Pancreas (tissue), 10 donors: ENCODE data around the gene BNIP2. TPM values are rescaled to one million over a fixed set of nuclear protein-coding genes. Genes with fewer than 3 reads are reported as not detected.

Experiments
- ATAC-seq, 4 donors: fragments of 200-7000 bp; cut with Tn5 transposase; one replicate each; pipeline versions ENCODE4 v1.8.0 to v1.9.1; 2020; ENCODE audit warnings: mild to moderate bottlenecking in 4 of 4, moderate library complexity in 4 of 4
- DNase-seq, 6 donors: peaks; one replicate each; pipeline ENCODE4 v3.0.0-alpha.2; 2020
- FAIRE-seq: peaks from 2 replicates; lab custom pipeline; 2012; peaks lifted over from hg19 to GRCh38; lab: Jason Lieb, UNC
- H3K27ac ChIP-seq, 4 donors: fragments of 200-600 bp; sonication (generic); 1 replicate in 3 of 4; 2 replicates in 1 of 4; pipeline versions ENCODE4 v1.5.0 to v1.8.0; 2020
- H3K27me3 ChIP-seq, 4 donors: fragments of 200-600 bp; one replicate each; pipeline ENCODE4 v1.8.0; 2021
- H3K36me3 ChIP-seq, 3 donors: fragments of 200-600 bp; sonication (generic) in 1 of 3; one replicate each; pipeline versions ENCODE4 v1.5.0 to v1.8.0; 2020 to 2021
- H3K4me1 ChIP-seq, 3 donors: fragments of 200-600 bp; one replicate each; pipeline ENCODE4 v1.8.0; 2021
- H3K4me3 ChIP-seq, 4 donors: fragments of 200-600 bp; sonication (generic) in 2 of 4; one replicate each; pipeline versions ENCODE4 v1.5.0 to v1.8.0; 2020 to 2021
- H3K9me3 ChIP-seq, 4 donors: fragments of 200-600 bp; one replicate each; pipeline ENCODE4 v1.8.0; 2021
- WGBS, 2 donors: extraction: QIAGEN DNeasy Blood & Tissue Kit; methylation state at CpG; one replicate each; pipeline ENCODE4 v1.1.7; 2013; 5-methylcytosine and 5-hydroxymethylcytosine counted together
- intact Hi-C, 3 donors: fragments of 100-400 bp; cut with DNase I; formaldehyde crosslinking; loops; one replicate each; pipeline versions ENCODE4 v1.11.1 to v1.14.2; 2022
- polyA plus RNA-seq, 2 donors: library from polyadenylated mRNA; stranded (reverse); fragments of 200-250 nt; gene quantifications; one replicate each; pipeline ENCODE4 v1.2.3, GENCODE V29; 2013
- total RNA-seq, 6 donors: library from RNA; stranded (reverse); fragmentation: NEBNext Ultra II Directional in 4 of 6; extraction: Animal tissue kit (Norgen Biotek cat#: 25700) in 4 of 6; gene quantifications; one replicate each; pipeline versions ENCODE4 v1.2.1 to v1.2.4, GENCODE V29; 2021 to 2023
- TF ChIP-seq, protein P1 (sequence below), 4 donors: fragments of 200-600 bp; sonication (generic) in 3 of 4; IDR thresholded peaks; one replicate each; pipeline versions ENCODE4 v1.5.0 to v1.8.0; 2021; ENCODE audit warnings: antibody characterized with exemption in 4 of 4
- donor health status: healthy with polysubstance abuse.
- donor health status: DM: no; HTN: no; CAD: no; lungs with moderate emphysema.
- donor health status: DM: no; HTN: no; CAD: no.
- donor health status: control.
- donor health status: control.
- donor health status: Bipolar disorder and iron deficiency.
- donor health status: DM: yes; HTN: yes; CAD: no.
- donor health status: DM: no; HTN: no; CAD: no.
- donor health status: DM: no; HTN: no; CAD: no.
- donor health status: DM: yes; HTN: yes; CAD: no.

Gene BNIP2
- total and polyA plus RNA-seq, 8 donors: 15.7 to 46.9 (median 23.2) TPM

DNA sequence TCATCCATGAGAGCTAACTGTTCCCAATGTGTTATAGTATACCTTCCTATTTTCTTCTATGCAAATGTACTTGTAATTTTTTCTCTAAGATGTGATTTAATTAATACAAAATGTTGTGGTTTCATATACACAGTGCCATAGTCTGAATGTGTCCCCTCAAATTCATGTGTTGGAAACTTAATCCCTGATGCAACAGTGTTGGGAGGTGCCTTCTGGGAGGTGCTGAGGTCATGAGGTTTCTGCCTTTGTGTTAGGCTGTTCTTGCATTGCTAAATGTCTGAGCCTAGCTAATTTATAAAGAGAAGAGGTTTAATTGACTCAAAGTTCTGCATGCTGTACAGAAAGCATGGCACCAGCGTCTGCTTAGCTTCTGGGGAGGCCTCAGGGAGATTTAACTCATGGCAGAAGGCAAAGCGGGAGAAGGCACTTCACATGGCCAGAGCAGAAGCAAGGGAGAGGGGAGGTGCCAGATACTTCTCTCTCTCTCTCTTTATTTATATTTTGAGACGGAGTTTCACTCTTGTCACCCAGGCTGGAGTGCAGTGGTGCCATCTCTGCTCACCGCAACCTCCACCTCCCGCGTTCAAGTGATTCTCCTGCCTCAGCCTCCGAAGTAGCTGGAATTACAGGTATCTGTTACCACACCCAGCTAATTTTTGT, 34.7 kb upstream of the BNIP2 start:
- H3K27ac ChIP-seq: no peak overlapping the region
- intact Hi-C loops: no loop called here
- no peak for DNase-seq
- 70 to 75% methylated on average over 7 of the region's 7 CpGs for WGBS, 2 donors
- no peaks in the 10 kb centered on the region for H3K9me3 ChIP-seq
- FAIRE-seq: no peak
- H3K4me3 ChIP-seq: no peak overlapping the region
- H3K27me3 ChIP-seq: no peaks in the 10 kb centered on the region
- ATAC-seq: no peak
- no peaks in the 10 kb centered on the region for H3K36me3 ChIP-seq
- TF ChIP-seq, protein P1, sequence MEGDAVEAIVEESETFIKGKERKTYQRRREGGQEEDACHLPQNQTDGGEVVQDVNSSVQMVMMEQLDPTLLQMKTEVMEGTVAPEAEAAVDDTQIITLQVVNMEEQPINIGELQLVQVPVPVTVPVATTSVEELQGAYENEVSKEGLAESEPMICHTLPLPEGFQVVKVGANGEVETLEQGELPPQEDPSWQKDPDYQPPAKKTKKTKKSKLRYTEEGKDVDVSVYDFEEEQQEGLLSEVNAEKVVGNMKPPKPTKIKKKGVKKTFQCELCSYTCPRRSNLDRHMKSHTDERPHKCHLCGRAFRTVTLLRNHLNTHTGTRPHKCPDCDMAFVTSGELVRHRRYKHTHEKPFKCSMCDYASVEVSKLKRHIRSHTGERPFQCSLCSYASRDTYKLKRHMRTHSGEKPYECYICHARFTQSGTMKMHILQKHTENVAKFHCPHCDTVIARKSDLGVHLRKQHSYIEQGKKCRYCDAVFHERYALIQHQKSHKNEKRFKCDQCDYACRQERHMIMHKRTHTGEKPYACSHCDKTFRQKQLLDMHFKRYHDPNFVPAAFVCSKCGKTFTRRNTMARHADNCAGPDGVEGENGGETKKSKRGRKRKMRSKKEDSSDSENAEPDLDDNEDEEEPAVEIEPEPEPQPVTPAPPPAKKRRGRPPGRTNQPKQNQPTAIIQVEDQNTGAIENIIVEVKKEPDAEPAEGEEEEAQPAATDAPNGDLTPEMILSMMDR (IDR thresholded peaks at IDR 0.05): no peak
- no peaks in the 10 kb centered on the region for H3K4me1 ChIP-seq

DNA sequence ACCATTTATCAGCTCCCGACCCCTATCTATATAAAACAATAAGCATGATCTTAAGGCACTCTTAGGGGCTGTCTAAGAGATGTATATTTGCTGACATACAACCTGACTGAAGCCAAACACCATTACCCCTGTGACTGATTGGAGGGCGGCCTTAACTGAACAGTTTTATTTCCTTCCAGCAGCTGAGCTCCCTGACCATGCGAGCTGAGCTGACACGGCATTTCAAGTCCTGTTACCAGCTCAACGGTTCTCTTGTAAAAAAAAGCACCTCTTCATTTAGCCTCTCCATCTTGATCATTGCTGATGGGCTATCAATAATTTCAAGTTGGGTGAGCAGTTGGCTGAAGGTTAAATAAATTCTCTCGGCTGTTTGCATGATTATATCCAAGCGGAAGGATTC, 33.4 kb upstream of the BNIP2 start:
- FAIRE-seq: no peak
- TF ChIP-seq, protein P1 (IDR thresholded peaks at IDR 0.05): no peak
- DNase-seq: no peak
- Histone ChIP-seq H3K4me1 (no peaks in the 10 kb centered on the region), H3K9me3 (no peaks in the 10 kb centered on the region), H3K27me3 (no peaks in the 10 kb centered on the region), H3K36me3 (no peaks in the 10 kb centered on the region), H3K27ac (no peak overlapping the region), H3K4me3 (no peak overlapping the region)
- intact Hi-C loops: no loop called here
- ATAC-seq: no peak
- 57 to 58% methylated on average over 7 of the region's 7 CpGs for whole genome bisulfite sequencing, 2 donors

DNA sequence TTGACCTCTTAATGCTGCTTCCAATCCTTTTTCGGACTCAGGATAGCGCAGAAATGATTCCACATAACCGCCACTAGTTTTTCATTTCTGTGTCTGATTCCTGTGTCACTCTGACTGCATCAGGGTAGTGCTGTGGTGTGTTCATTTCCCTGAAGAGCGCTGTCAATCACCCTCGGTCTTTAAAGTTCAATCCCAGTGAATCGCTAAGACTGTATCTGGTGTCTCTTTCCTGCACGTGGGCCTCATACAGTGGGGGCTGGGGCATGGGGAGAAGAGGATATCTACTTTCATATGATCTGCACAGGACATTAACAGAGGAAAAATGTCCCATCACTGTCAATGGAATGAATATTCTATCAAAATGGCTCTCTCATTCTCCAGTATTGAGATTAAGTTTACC, 32.9 kb upstream of the BNIP2 start:
- FAIRE-seq (no peak), ATAC-seq (no peak), DNase-seq (no peak)
- Histone ChIP-seq H3K36me3 (no peaks in the 10 kb centered on the region), H3K27ac (no peak overlapping the region), H3K27me3 (no peaks in the 10 kb centered on the region), H3K4me1 (no peaks in the 10 kb centered on the region), H3K4me3 (no peak overlapping the region), H3K9me3 (no peaks in the 10 kb centered on the region)
- 65 to 82% methylated on average over 7 of the region's 7 CpGs for WGBS, 2 donors
- TF ChIP-seq, protein P1 (IDR thresholded peaks at IDR 0.05): no peak
- intact Hi-C loops: no loop called here

DNA sequence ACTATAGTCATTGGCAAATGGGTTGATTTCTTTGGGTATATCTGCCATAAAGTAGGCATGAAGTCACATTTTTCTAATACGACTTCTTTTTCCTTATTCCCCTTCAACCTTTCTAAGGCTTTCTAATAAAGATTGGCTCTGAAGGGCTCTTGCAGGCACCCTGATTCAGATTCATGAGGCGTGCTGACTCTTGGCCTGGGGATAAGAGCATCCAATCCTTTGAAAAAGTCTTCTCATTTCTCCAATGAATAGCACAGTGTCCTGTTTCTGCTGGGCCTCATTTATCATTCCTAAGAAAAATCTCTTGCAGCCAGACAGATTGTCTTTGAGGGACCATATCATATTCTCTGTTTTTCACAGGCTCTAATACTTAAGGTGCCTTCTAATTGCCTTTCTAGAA, 32.3 kb upstream of the BNIP2 start:
- DNase-seq: no peak
- WGBS, 2 donors: 72 to 78% methylated on average over 2 of the region's 2 CpGs
- FAIRE-seq: no peak
- no peaks in the 10 kb centered on the region for H3K27me3 ChIP-seq
- TF ChIP-seq, protein P1 (IDR thresholded peaks at IDR 0.05): no peak
- H3K4me1 ChIP-seq: no peaks in the 10 kb centered on the region
- no peaks in the 10 kb centered on the region for H3K36me3 ChIP-seq
- H3K27ac ChIP-seq: no peak overlapping the region
- no peak for ATAC-seq
- H3K4me3 ChIP-seq: no peak overlapping the region
- H3K9me3 ChIP-seq: no peaks in the 10 kb centered on the region
- intact Hi-C loops: no loop called here

- WGBS, 2 donors: 80 to 87% methylated on average over 3 of the region's 3 CpGs
- TF ChIP-seq, protein P1 (IDR thresholded peaks at IDR 0.05): no peak
- FAIRE-seq (no peak), DNase-seq (no peak), ATAC-seq (no peak)
- Histone ChIP-seq H3K27me3 (no peaks in the 10 kb centered on the region), H3K4me1 (no peaks in the 10 kb centered on the region), H3K27ac (no peak overlapping the region), H3K36me3 (no peaks in the 10 kb centered on the region), H3K9me3 (no peaks in the 10 kb centered on the region), H3K4me3 (no peak overlapping the region)
- intact Hi-C loops: no loop called here
These were observed 24.1 kb upstream of the BNIP2 start for GRCh38 chr15:59713177-59713576.
